VCaP (cell line): Measurements from ENCODE around the gene ETV5.

ENCODE experiments used
- H3K27ac ChIP-seq: fragments of 450-650 bp; 2 replicates; pipeline ENCODE4 v1.5.1; 2017
- CTCF ChIP-seq: fragments of 450-650 bp; conservative IDR thresholded peaks from 2 replicates; pipeline ENCODE4 v1.5.1; 2017; ENCODE audit warnings: mild to moderate bottlenecking, moderate library complexity

The ETV5 gene

GRCh38 chr3:186060222-186060621 is 48.7 kb downstream of the ETV5 start:
- TF ChIP-seq CTCF = no peak
- no peak overlapping the region for H3K27ac ChIP-seq

GRCh38 chr3:186059192-186059591 is 49.7 kb downstream of the ETV5 start:
- no peak overlapping the region for H3K27ac ChIP-seq
- TF ChIP-seq CTCF = no peak

- TF ChIP-seq CTCF = no peak
- no peak overlapping the region for H3K27ac ChIP-seq
These were observed 50.7 kb downstream of the ETV5 start for GRCh38 chr3:186058225-186058624.

GRCh38 chr3:186057594-186057993 is 51.3 kb downstream of the ETV5 start:
- no peak overlapping the region for H3K27ac ChIP-seq
- TF ChIP-seq CTCF = no peak

GRCh38 chr3:186054792-186055352 is 54.0 kb downstream of the ETV5 start:
- TF ChIP-seq CTCF = no peak
- peak overlapping the region; percentile 46 for H3K27ac ChIP-seq

- peak overlapping the region; percentile 46 for H3K27ac ChIP-seq
- no peak for TF ChIP-seq CTCF
These were observed 54.7 kb downstream of the ETV5 start for GRCh38 chr3:186053954-186054791.

GRCh38 chr3:186052096-186052840 is 56.6 kb downstream of the ETV5 start:
- no peak overlapping the region for H3K27ac ChIP-seq
- no peak for TF ChIP-seq CTCF
